Mesenchymal stem cell (in vitro differentiated cells and primary cell): ENCODE results near the gene PALLD.

Experiments
- DNase-seq: peaks from one replicate; pipeline ENCODE4 v3.0.0-alpha.2; 2013
- H2AFZ ChIP-seq: one replicate; pipeline ENCODE4 v1.6.1; 2013; ENCODE audit warnings: low read depth, mild to moderate bottlenecking, control low read depth, inconsistent platforms, low read length, moderate library complexity
- H2AK5ac ChIP-seq: 2 replicates; pipeline ENCODE4 v1.6.1; 2013; ENCODE audit warnings: low read length, moderate library complexity, mild to moderate bottlenecking, inconsistent platforms; ENCODE audit not compliant: severe bottlenecking
- H2BK120ac ChIP-seq: one replicate; pipeline ENCODE4 v1.6.1; 2013; ENCODE audit warnings: low read depth, mild to moderate bottlenecking, inconsistent platforms, low read length, moderate library complexity
- H2BK12ac ChIP-seq, 2 experiments: one replicate each; pipeline ENCODE4 v1.6.1; 2013; ENCODE audit warnings: inconsistent platforms in 2 of 2, low read length in 2 of 2, mild to moderate bottlenecking in 2 of 2, moderate library complexity in 2 of 2, control low read depth in 1 of 2
- H2BK15ac ChIP-seq: one replicate; pipeline ENCODE4 v1.6.1; 2013; ENCODE audit warnings: mild to moderate bottlenecking, low read depth, inconsistent platforms; ENCODE audit not compliant: poor library complexity, severe bottlenecking
- H2BK5ac ChIP-seq: 2 replicates; pipeline ENCODE4 v1.6.1; 2013; ENCODE audit warnings: low read depth, mild to moderate bottlenecking, low read length, control low read depth, inconsistent platforms; ENCODE audit not compliant: poor library complexity, severe bottlenecking
- H3K14ac ChIP-seq, 2 experiments: one replicate each; pipeline ENCODE4 v1.6.1; 2013; ENCODE audit warnings: inconsistent platforms in 2 of 2, low read length in 2 of 2, control low read depth in 1 of 2, mild to moderate bottlenecking in 1 of 2, moderate library complexity in 1 of 2
- H3K18ac ChIP-seq, 2 experiments: one replicate each; pipeline ENCODE4 v1.6.1; 2013; ENCODE audit warnings: inconsistent platforms in 2 of 2, low read length in 2 of 2, control low read depth in 1 of 2, low read depth in 1 of 2, mild to moderate bottlenecking in 1 of 2
- H3K23ac ChIP-seq, 2 experiments: one replicate each; pipeline ENCODE4 v1.6.1; 2013; ENCODE audit warnings: inconsistent platforms in 2 of 2, low read length in 2 of 2, mild to moderate bottlenecking in 2 of 2, moderate library complexity in 2 of 2, control low read depth in 1 of 2
- H3K27ac ChIP-seq: 2 replicates; pipeline ENCODE4 v1.5.1; 2013; ENCODE audit warnings: mild to moderate bottlenecking, moderate library complexity, low read length, control low read depth, inconsistent platforms; ENCODE audit not compliant: poor library complexity, severe bottlenecking
- H3K27me3 ChIP-seq, 2 experiments: 2 replicates each; pipeline versions ENCODE4 v1.6.1 to v1.7.0; 2013; ENCODE audit warnings: low read length in 2 of 2, mild to moderate bottlenecking in 2 of 2, moderate library complexity in 2 of 2, control low read depth in 1 of 2, inconsistent platforms in 1 of 2; ENCODE audit not compliant: control insufficient read depth in 1 of 2, insufficient read depth in 1 of 2
- H3K36me3 ChIP-seq, 2 experiments: 2 replicates each; pipeline versions ENCODE4 v1.6.1 to v1.7.0; 2013; ENCODE audit warnings: low read length in 2 of 2, control low read depth in 1 of 2, inconsistent platforms in 1 of 2, low read depth in 1 of 2, mild to moderate bottlenecking in 1 of 2; ENCODE audit not compliant: insufficient read depth in 2 of 2, control insufficient read depth in 1 of 2
- H3K4ac ChIP-seq, 2 experiments: one replicate each; pipeline ENCODE4 v1.6.1; 2013; ENCODE audit warnings: inconsistent platforms in 2 of 2, low read length in 2 of 2, mild to moderate bottlenecking in 2 of 2, moderate library complexity in 2 of 2, control low read depth in 1 of 2, low read depth in 1 of 2
- H3K4me1 ChIP-seq: 2 replicates; pipeline ENCODE4 v1.6.1; 2013; ENCODE audit warnings: low read depth, low read length, control low read depth; ENCODE audit not compliant: control insufficient read depth, insufficient read depth
- H3K4me2 ChIP-seq: 2 replicates; pipeline ENCODE4 v1.6.1; 2013; ENCODE audit warnings: low read length, mild to moderate bottlenecking, inconsistent platforms; ENCODE audit not compliant: poor library complexity, severe bottlenecking
- H3K4me3 ChIP-seq, 2 experiments: 2 replicates each; pipeline versions ENCODE4 v1.5.1 to v1.7.0; 2013; ENCODE audit warnings: low read length in 2 of 2, mild to moderate bottlenecking in 2 of 2, control low read depth in 1 of 2, low read depth in 1 of 2; ENCODE audit not compliant: insufficient read depth in 1 of 2
- H3K79me1 ChIP-seq: replicated peaks from 2 replicates; pipeline ENCODE4 v1.6.1; 2013; ENCODE audit warnings: mild to moderate bottlenecking, control low read depth, low read length, inconsistent platforms; ENCODE audit not compliant: poor library complexity, severe bottlenecking
- H3K9ac ChIP-seq: 2 replicates; pipeline ENCODE4 v1.7.0; 2013; ENCODE audit warnings: mild to moderate bottlenecking, low read length, moderate library complexity
- H3K9me3 ChIP-seq: 2 replicates; pipeline ENCODE4 v1.7.0; 2013; ENCODE audit warnings: mild to moderate bottlenecking, low read length; ENCODE audit not compliant: control insufficient read depth
- H4K8ac ChIP-seq: one replicate; pipeline ENCODE4 v1.6.1; 2013; ENCODE audit warnings: inconsistent platforms, mild to moderate bottlenecking, low read length, moderate library complexity
- H4K91ac ChIP-seq: one replicate; pipeline ENCODE4 v1.6.1; 2013; ENCODE audit warnings: mild to moderate bottlenecking, low read length, inconsistent platforms
- WGBS: methylation state at CpG from one replicate; pipeline ENCODE4 v1.1.7; 2013; ENCODE audit warnings: mixed read lengths; 5-methylcytosine and 5-hydroxymethylcytosine counted together

Gene PALLD

GRCh38 chr4:168743131-168743530 is 246.3 kb downstream of the PALLD start:
- H3K4ac ChIP-seq = peak overlapping the region in 1 of 2 experiments; percentile 49
- H2AK5ac ChIP-seq = peak overlapping the region; percentile 70
- H3K27ac ChIP-seq = no peak overlapping the region
- peak overlapping the region in 1 of 2 experiments; percentile 71 for H2BK12ac ChIP-seq
- no peak overlapping the region for H2AFZ ChIP-seq
- H3K4me2 ChIP-seq = no peak overlapping the region
- no peak overlapping the region for H3K4me3 ChIP-seq
- no peaks in the 10 kb centered on the region for H3K9me3 ChIP-seq
- no peaks in the 10 kb centered on the region for H3K27me3 ChIP-seq
- no peak overlapping the region for H2BK120ac ChIP-seq
- H4K91ac ChIP-seq = no peak overlapping the region
- no peak overlapping the region for H3K14ac ChIP-seq
- no peak overlapping the region for H3K9ac ChIP-seq
- WGBS = 100% methylated on average over 1 of the region's 3 CpGs
- H3K79me1 ChIP-seq = peaks cover 1% of the 10 kb centered on the region
- no peak overlapping the region for H2BK5ac ChIP-seq
- DNase-seq = no peak
- no peak overlapping the region for H3K23ac ChIP-seq
- H4K8ac ChIP-seq = no peak overlapping the region
- H3K4me1 ChIP-seq = peaks cover 2% of the 10 kb centered on the region
- no peak overlapping the region for H2BK15ac ChIP-seq
- H3K18ac ChIP-seq = peak overlapping the region in 1 of 2 experiments; percentile 8
- no peaks in the 10 kb centered on the region for H3K36me3 ChIP-seq

DNA sequence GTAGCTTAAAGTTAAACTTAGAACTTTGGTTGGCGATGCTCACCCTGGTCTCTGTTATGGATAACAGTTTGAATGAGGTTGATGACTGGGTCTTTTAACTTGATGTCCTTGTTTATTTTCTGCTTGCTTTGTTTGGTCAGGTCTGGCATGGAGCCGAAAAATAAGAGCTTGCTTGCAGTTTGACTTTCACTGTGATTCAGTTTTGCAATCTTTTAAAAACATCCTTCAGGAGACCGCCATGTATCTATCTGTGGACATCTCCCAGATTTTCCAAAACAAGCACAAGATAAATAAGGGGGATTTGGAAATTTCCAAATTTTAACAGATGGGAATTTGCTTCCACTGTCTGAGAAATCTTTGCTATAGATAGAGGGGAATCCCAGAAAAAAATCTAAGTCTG is 246.7 kb downstream of the PALLD start:
- Histone ChIP-seq H2BK12ac (no peak overlapping the region), H3K36me3 (no peaks in the 10 kb centered on the region), H3K18ac (no peak overlapping the region), H2BK15ac (no peak overlapping the region), H4K91ac (no peak overlapping the region), H3K9ac (no peak overlapping the region), H3K14ac (no peak overlapping the region), H3K4ac (peak overlapping the region in 1 of 2 experiments; percentile 56), H3K79me1 (peaks cover 1% of the 10 kb centered on the region), H3K4me1 (peaks cover 2% of the 10 kb centered on the region), H2BK5ac (no peak overlapping the region), H3K23ac (no peak overlapping the region), H2BK120ac (no peak overlapping the region), H3K4me3 (no peak overlapping the region), H2AFZ (no peak overlapping the region), H2AK5ac (no peak overlapping the region), H3K9me3 (no peaks in the 10 kb centered on the region), H3K27me3 (no peaks in the 10 kb centered on the region), H3K27ac (peak overlapping the region; percentile 51), H3K4me2 (no peak overlapping the region), H4K8ac (no peak overlapping the region)
- DNase-seq = peak; percentile 89
- WGBS = 29% methylated on average over 2 of the region's 3 CpGs

DNA sequence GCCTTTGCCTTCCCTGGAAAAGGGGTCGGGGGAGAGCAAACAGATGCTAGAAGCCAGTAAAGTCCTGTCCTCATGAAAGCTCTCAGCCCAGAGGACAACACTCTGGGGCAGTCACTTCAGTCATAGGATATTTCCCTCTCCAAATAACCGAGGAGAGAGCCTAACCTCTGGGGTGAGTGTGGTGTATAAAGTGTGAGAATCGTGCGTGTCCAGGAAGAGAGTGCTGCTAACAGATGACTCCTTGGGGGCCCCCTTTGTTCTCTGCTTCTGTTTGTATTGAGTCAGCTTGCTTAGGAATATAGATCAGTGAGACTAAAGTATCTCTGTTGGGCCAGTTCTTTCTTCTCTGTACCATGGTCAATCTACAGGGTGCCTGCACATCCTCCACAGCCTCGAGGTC is 247.2 kb downstream of the PALLD start:
- peak overlapping the region; percentile 68 to 76 for H3K18ac ChIP-seq
- H3K9me3 ChIP-seq = no peaks in the 10 kb centered on the region
- no peak overlapping the region for H2BK15ac ChIP-seq
- WGBS = 46% methylated on average over 5 of the region's 5 CpGs
- no peak overlapping the region for H3K14ac ChIP-seq
- peak overlapping the region; percentile 91 for H2AK5ac ChIP-seq
- peak; percentile 85 for DNase-seq
- peak overlapping the region; percentile 51 for H3K27ac ChIP-seq
- H4K91ac ChIP-seq = no peak overlapping the region
- no peak overlapping the region for H3K4me3 ChIP-seq
- H3K79me1 ChIP-seq = peaks cover 2% of the 10 kb centered on the region
- H3K4ac ChIP-seq = peak overlapping the region in 1 of 2 experiments; percentile 67
- no peak overlapping the region for H3K9ac ChIP-seq
- H3K4me1 ChIP-seq = peaks cover 2% of the 10 kb centered on the region
- no peaks in the 10 kb centered on the region for H3K36me3 ChIP-seq
- H4K8ac ChIP-seq = no peak overlapping the region
- H2BK12ac ChIP-seq = peak overlapping the region; percentile 23 to 41
- no peak overlapping the region for H2AFZ ChIP-seq
- H3K27me3 ChIP-seq = no peaks in the 10 kb centered on the region
- no peak overlapping the region for H3K23ac ChIP-seq
- no peak overlapping the region for H2BK120ac ChIP-seq
- no peak overlapping the region for H3K4me2 ChIP-seq
- no peak overlapping the region for H2BK5ac ChIP-seq

DNA sequence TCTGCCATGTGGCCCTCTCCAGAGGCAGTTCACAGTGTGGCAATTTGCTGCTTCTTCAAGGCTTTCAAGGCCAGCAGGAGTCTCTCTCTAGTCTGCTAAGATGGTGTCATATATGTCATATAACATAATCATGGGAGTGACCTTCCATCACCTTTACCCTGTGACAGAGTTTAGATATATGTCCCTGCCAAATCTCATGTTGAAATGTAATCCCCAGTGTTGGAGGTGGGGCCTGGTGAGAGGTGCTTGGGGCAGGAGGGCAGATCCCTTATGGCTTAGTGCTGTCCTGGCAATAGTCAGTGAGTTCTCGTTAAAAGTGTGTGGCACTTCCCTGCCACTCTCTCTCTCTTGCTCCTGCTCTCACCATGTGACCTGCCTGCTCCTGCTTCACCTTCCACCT is 252.0 kb downstream of the PALLD start:
- no peak overlapping the region for H3K4me2 ChIP-seq
- H3K4me3 ChIP-seq = no peak overlapping the region
- no peak overlapping the region for H2BK120ac ChIP-seq
- H3K4me1 ChIP-seq = peaks cover 4% of the 10 kb centered on the region
- no peak overlapping the region for H3K9ac ChIP-seq
- peak overlapping the region in 1 of 2 experiments; percentile 15 for H2BK12ac ChIP-seq
- peak overlapping the region in 1 of 2 experiments; percentile 37 for H3K18ac ChIP-seq
- H3K23ac ChIP-seq = no peak overlapping the region
- no peak overlapping the region for H3K14ac ChIP-seq
- H4K91ac ChIP-seq = no peak overlapping the region
- no peak for DNase-seq
- H3K79me1 ChIP-seq = peaks cover 2% of the 10 kb centered on the region
- H4K8ac ChIP-seq = no peak overlapping the region
- no peaks in the 10 kb centered on the region for H3K27me3 ChIP-seq
- H2AFZ ChIP-seq = no peak overlapping the region
- no peak overlapping the region for H3K4ac ChIP-seq
- no peak overlapping the region for H2BK5ac ChIP-seq
- no peaks in the 10 kb centered on the region for H3K9me3 ChIP-seq
- H2AK5ac ChIP-seq = peak overlapping the region; percentile 9
- no peak overlapping the region for H3K27ac ChIP-seq
- WGBS = 96% methylated on average over 1 of the region's 1 CpG
- H2BK15ac ChIP-seq = no peak overlapping the region
- H3K36me3 ChIP-seq = peaks cover 0 to 3% of the 10 kb centered on the region in 2 experiments
